HEK293 (cell line): Measurements from ENCODE around the gene BTBD7.

Experiments
- CTCF ChIP-seq: fragments of 450-650 bp; formaldehyde crosslinking; IDR thresholded peaks from 2 replicates; pipeline ENCODE4 v1.5.1; 2016; ENCODE audit warnings: missing biosample characterization, missing genetic modification characterization
- ZBTB1 ChIP-seq: fragments of 450-650 bp; formaldehyde crosslinking; IDR thresholded peaks from 2 replicates; pipeline ENCODE4 v1.5.1; 2016; ENCODE audit warnings: missing biosample characterization, missing genetic modification characterization
- ZNF10 ChIP-seq: fragments of 450-650 bp; formaldehyde crosslinking; IDR thresholded peaks from 2 replicates; pipeline ENCODE4 v1.5.1; 2017; ENCODE audit warnings: missing biosample characterization, missing genetic modification characterization
- ZNF629 ChIP-seq: fragments of 450-650 bp; formaldehyde crosslinking; IDR thresholded peaks from 2 replicates; pipeline ENCODE4 v1.5.1; 2017; ENCODE audit warnings: missing biosample characterization, missing genetic modification characterization
- ZNF768 ChIP-seq: fragments of 450-650 bp; formaldehyde crosslinking; IDR thresholded peaks from 2 replicates; pipeline ENCODE4 v1.5.1; 2018; ENCODE audit warnings: missing biosample characterization, mild to moderate bottlenecking, missing genetic modification characterization

- no peak for TF ChIP-seq ZNF629
- no peak for TF ChIP-seq CTCF (tag by site-specific recombination)
- TF ChIP-seq ZNF10 (tag by site-specific recombination) = no peak
- TF ChIP-seq ZBTB1 (tag by site-specific recombination) = no peak
- no peak for TF ChIP-seq ZNF768
Observed at GRCh38 chr14:93239869-93240677, 92.8 kb downstream of the BTBD7 start.
